Activated CD8-positive, alpha-beta memory T cell treated with anti-CD3 and anti-CD28 coated beads for 48 hours (primary cell): ENCODE measurements around the gene RANBP17.
"Not testable (repeated sequence)": the region's sequence is repeated elsewhere in the genome, so short reads cannot be mapped to it uniquely, and the experiment has no call there.

Experiments used
- DNase-seq, 3 experiments: peaks; one replicate each; pipeline ENCODE4 v3.0.0-alpha.2; 2020; ENCODE audit warnings: low read depth in 2 of 3, low spot score in 2 of 3

RANBP17 gene

DNA sequence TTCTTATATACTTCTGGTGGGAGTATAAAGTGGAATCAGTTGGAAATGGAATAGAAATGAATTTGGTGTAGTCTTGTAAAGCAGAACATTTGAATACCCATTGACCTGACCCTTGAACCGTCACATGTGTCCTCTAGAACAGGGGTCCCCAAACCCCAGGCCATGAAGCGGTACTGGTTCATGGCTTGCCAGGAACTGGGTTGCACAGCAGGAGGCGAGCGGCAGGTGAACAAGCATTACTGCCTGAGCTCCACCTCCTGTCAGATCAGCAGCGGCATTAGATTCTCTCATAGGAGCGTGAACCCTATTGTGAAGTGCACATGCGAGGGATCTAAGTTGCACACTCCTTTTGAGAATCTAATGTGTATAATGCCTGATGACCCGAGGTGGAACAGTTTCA is 80.0 kb downstream of the RANBP17 start:
- no peak for DNase-seq

- DNase-seq: no peak
Observed at GRCh38 chr5:170945275-170945674, 83.5 kb downstream of the RANBP17 start.

DNA sequence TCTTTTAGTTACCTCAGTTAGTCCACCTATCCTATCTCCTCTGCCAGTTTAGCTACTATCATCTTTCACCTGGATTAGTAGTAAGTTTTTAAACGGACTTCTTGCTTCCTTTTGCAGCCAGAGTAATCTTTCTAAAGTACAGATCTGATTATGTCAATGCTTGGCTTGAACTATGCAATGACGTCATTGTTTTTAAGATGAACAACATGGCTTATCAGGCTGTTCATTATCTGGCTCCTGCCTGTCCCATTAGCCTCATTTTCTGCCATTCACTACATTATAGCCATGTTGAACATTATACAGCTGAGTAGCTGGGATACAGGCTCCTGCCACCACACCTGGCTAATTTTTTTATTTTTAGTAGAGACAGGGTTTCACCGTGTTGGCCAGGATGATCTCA is 98.7 kb downstream of the RANBP17 start:
- DNase-seq: no peak

DNA sequence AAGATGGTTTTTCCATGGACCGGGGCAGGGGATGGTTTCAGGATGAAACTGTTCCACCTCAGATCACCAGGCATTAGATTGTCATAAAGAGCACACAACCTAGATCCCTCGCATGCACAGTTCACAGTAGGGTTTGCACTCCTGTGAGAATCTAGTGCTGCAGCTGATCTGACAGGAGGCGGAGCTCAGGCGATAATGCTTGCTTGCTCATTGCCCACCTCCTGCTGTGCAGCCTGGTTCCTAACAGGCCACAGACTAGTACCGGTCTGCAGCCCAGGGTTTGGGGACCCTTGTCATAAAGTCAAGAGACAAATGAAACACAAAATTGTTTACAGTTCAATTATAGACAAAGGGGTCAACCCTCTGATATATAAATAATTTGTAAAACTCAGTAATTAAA is 101.7 kb downstream of the RANBP17 start:
- no peak for DNase-seq

DNA sequence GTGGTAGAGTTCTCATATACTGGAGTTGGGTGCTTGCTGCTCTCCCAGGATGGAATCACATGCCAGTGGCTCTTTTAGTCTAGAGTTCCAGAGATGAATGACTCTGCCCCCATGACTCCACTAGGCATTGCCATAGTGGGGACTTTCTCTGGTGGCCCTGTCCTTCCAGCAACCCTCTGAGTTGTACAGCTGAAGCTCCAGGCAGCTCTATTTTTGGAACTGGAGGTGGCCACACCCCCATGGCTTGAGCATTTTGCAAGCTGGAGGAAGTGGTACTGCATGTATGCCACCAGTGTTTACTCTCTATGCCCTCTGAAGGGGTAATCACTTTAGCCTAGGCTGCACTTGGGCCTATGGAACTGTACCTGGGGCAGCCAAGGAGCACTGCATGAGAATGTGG is 112.6 kb downstream of the RANBP17 start:
- DNase-seq: no peak

DNA sequence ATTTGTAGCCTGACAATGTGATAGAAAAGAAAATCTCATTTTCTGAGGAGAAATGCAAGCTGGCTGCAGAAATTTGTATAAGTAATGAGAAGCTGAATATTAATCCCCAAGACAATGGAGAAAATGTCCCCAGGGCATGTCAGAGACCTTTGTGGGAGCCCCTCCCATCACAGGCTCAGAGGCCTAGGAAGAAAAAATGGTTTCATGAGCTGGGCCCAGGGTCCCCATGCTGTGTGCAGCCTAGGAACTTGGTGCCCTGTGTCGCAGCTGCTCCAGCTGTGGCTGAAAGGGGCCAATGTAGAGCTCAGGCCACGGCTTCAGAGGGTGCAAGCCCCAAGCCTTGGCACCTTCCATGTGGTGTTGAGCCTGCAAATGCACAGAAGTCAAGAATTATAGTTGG is 118.4 kb downstream of the RANBP17 start:
- DNase-seq: not testable (repeated sequence)

DNA sequence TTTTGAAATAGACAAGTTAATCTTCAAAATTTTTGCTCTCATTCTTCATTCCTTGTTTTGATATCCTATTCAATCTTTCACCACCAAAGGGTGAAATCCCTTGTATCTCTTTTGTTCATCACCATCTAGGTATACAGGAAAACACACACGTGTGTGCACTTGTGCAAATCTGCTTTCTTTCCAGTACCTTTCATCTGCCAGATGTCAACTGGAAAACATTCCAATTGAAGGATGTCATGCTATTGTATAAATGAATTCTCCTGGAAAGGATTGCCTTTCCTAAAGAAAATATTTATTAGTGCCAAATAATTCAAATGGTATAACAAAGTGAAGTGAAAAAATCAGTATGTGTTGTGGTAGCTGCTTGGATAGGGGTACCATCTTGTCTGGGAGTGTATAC is 123.7 kb downstream of the RANBP17 start:
- no peak for DNase-seq

DNA sequence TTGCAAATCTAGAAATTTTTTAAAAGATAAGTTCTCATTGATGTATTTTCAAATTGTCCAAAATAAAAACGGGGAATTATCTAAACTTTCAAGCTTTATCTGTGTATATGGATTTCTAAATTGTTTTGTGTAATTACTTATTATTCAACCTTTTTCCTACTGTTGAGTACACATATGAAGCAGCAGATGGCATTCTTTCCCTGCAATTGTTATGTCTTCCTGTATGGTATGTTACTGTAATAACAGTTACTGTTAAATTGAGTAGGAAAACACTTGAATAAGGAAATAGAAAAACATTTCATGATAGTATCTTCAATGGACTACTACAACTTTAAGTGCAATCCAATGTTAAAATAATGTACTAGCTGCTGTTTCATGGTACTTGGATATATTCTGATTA is 124.8 kb downstream of the RANBP17 start:
- no peak for DNase-seq

DNA sequence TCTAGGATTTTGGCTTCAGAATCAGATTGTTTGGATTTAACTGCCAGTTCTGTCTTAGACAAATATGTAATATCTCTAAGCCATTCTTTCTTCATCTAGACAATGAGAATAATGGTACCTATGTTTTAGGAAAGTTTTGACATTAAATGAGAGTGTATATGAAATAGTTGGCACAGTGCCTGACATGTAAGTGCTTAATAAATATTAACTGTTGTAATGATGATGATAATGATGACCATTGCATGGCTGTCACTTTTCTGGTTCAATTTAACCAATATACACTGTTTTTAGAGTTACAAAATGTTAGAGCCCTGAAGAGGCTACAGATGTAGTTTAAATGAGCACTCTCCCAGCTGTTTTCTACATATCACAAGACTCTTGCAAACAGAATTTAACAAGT is 131.7 kb downstream of the RANBP17 start:
- no peak for DNase-seq

GRCh38 chr5:171010086-171010485 is 148.3 kb downstream of the RANBP17 start:
- DNase-seq: no peak

GRCh38 chr5:171010816-171011215 is 149.0 kb downstream of the RANBP17 start:
- DNase-seq: no peak

DNA sequence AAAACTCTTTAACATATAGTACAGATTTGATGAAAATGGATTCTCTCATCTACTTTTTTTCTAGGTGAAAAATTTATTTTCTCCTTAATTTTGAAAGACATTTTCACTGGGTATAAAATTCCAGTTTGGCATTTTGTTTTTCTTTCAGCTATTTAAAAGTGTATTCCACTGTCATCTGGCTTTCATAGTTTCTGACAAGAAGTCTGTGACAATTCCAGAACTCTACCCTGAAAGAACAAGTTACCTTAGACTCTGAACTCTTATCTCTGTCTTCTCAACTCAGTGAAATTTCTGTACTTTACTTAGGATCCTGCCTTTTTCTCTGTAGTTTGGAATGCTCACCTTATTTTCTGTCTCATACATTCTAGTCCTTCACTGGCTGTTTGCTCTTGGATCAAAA is 161.7 kb downstream of the RANBP17 start:
- no peak for DNase-seq

- DNase-seq: no peak
Observed at GRCh38 chr5:171024084-171024483, 162.3 kb downstream of the RANBP17 start.

GRCh38 chr5:171029401-171029800 is 167.6 kb downstream of the RANBP17 start:
- DNase-seq: no peak

- DNase-seq: no peak
Observed at GRCh38 chr5:171031977-171032376, 170.2 kb downstream of the RANBP17 start.

GRCh38 chr5:171032435-171032973 is 170.7 kb downstream of the RANBP17 start:
- no peak for DNase-seq

DNA sequence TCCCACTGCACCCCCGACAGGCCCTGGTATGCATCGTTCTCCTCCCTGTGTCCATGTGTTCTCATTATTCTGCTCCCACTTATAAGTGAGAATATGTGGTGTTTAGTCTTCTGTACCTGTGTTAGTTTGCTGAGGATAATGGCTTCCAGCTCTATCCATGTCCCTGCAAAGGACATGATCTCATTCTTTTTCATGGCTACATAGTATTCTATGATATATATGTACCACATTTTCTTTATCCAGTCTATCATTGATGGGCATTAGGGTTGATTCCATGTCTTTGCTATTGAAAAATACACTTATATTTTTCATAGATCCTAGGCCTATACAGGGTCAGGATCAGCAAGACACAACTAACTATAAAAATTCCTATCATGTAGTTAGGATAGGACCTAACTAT is 180.1 kb downstream of the RANBP17 start:
- not testable (repeated sequence) for DNase-seq

DNA sequence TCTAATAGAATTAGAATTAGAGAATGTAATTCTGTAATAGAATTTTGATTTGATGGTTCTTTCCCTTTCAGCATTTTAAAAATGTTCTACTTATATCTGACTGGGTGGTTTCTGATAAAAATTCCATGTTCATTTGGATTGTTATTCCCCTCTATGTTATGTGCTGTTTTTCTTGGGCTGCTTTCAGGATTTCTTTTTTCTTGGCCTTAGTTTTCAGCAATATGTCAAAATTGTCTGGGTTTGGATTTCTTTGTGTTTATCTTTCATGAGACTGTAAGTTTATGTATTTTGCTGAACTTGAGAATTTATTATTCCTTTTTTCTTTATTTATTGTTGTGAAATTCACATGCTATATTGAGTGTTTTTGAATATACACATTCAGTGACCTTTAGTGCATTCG is 189.1 kb downstream of the RANBP17 start:
- DNase-seq: no peak

DNA sequence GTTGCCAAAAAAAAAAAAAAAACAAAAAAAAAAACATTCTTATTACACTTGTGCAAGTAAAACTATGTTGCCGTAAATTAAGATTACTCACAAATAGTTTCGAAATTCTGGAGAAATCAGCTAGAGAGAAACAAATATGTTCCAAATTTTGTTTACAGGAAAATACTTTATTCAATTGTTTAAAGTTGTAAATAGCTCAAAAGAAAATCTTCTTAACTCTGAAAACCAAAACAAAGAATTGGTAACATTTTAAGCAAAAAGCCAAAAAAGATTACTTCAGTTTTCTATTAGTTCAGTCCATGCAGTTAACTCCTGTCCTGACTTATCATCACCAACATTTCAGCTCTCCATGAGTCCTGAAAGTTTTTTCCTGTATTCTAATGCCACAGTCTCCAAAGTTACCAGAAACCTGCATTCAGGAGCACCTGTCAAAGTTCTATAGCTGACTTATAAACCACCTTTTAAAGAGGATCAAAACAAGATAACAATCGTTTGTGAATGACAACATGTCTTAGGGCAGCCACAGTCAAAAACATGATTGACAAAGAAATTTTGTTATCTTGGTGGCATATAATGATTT is 194.1 kb downstream of the RANBP17 start:
- no peak for DNase-seq

DNA sequence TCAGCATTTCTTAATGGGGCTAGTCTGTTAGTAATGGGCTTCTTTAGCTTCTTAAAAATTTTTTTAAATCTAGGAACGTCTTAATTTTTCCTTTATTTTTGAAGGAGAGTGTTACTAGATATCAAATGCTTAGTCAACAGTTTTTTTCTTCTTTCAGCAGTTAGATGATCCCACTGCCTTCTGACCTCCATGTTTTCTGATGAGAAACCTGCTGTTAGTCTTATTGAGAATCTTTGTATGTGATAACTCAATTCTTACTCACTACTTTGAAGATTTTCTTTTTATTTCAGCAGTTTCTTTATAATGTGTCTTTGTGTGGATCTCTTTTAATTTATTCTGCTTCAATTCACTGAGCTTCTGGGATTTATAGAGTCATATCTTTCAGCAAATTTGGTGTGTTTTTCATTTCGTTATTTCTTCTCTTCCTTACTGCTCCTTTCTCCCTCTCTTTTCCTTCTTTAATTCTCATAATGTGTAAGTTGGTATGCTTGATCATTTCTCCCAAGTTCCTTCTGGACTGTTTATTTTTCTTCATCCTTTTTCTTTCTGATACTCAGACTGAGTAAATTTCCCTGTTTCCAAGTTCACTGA is 205.8 kb downstream of the RANBP17 start:
- no peak for DNase-seq

DNA sequence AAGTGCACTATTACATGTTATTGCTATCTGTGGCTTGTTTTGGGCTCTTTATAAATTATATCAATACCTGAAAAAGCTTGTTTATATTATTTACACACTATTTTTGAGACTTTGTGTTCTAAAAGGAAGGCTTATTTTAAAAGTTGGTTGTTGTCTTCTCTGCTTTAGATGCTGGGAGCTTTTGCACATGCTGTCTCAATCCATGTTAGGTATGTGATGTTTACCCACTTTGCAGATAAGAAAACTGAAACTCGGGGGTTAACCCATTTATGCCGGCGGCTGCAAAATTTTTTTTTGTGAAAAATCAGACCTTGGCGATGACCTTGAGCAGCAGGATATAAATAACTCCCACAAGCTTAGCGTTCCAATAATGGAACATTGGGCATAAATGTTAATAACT is 212.9 kb downstream of the RANBP17 start:
- no peak for DNase-seq

GRCh38 chr5:171080186-171080938 is 218.5 kb downstream of the RANBP17 start:
- DNase-seq: no peak
